GM19043 (cell line): ENCODE data around the gene KRT6C.

Experiments
- ATAC-seq: cut with Tn5 transposase; IDR thresholded peaks from one replicate; pipeline ENCODE4 v1.9.1; 2021; ENCODE audit warnings: low read depth; ENCODE audit not compliant: unreplicated experiment

The KRT6C gene

DNA sequence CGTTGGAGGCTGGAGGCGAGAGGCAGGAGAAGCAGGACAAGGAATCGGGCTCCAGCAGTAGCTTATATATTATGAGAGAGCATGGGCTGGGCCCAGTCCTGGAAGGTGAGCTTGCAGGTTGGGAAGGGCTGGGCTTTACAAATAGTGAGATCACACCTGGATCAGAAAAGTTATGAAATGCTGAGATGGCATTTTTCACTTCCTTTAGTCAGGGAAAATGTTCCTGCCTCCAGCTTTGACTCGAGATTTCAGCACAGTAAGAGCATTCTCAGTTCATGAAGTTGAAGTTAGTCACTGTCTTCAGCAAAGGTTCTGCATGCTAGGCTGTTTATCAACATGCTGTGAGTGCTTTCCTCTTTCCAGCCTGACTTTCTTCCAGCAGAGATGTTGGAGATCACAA, at the start of gene KRT6C:
Gene KRT6C, minus strand, starts transcription at position 38 of the 400 bp plus-strand sequence. CDS start 68 bp downstream, outside the sequence.
- no peak for ATAC-seq

DNA sequence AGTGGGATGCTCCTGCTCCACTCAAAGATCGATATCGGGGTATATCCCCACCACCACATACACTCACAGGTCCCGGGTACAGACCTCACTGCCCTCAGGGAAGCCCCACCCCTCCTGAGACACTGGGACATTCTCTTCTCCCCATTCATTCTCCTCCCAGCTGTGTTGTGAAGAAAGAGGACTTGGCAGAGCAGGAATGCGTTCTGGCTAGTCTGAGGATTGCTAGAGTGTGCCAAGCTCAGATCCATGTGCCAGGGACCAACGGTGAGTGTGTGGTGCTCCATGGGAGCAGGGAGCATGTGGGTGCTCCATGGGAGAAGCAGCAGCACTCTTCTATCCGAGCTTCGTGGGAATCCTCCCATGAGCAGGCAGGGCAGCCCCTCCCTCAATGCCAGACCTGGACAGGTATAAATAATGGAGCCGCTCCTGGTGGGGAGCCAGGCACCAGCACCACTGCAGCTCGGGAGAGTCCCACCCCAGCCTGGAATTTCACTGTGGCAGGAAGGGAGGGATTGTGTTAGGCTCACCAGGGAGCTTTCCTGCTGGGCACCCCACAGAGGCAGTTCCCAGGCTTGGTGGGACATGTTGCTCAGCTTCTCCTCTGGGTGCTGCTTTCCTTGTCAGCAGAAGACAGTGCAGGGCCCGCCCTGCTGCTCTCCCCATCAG, 48.9 kb upstream of the KRT6C start:
- no peak for ATAC-seq

DNA sequence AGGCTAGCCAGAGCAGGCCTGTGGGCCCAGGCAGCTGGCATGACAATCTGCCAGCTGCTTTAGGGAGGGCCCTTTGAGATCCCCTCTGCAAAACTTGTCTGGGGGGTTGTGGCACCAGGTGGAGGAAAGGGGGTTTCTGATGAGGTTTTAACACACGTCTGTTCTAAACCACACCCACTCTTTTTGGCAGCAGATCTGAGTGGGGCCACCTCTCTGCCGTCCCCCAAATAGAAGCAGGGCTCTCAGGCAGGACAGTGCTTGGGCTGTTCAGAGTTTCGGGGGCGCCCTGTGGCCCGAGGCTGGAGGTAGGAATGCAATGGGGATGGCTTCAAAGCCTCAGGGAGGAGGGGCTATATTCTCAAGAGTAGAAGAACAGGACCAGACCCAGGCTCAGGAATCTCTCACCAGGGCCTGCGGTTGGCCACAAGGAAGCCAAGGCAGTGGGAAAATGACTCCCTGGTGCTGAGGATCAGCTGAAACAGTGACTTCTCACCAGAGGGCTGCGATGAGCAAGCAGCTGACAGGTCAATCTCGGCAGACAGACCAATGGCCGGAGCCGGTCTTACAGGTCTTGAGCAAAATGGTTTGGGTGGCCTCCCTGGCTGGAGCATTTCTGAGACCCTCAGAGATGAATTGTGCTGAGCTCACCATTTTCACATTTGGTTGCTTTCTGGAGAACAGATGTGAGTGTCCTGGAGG, 48.1 kb upstream of the KRT6C start:
- ATAC-seq: no peak

DNA sequence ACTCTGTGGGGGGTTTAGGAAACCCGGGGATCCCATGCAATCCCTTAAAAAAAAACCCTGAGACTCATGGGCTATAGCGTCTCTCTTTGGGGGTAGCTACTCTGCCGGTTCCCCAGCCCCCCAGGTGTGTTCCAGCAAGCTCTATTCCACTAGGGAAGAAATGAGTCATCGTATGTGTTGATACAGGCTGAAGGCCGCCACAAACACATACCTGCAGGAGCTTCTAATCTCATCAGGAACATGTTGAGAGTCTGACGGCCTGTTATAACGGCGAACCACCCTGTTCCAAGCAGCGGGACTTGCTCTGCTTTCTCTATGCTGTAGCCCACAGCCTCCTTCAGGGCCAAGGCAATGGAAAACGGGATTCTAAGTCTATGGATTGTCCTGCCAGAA, 47.6 kb upstream of the KRT6C start:
- ATAC-seq: no peak

DNA sequence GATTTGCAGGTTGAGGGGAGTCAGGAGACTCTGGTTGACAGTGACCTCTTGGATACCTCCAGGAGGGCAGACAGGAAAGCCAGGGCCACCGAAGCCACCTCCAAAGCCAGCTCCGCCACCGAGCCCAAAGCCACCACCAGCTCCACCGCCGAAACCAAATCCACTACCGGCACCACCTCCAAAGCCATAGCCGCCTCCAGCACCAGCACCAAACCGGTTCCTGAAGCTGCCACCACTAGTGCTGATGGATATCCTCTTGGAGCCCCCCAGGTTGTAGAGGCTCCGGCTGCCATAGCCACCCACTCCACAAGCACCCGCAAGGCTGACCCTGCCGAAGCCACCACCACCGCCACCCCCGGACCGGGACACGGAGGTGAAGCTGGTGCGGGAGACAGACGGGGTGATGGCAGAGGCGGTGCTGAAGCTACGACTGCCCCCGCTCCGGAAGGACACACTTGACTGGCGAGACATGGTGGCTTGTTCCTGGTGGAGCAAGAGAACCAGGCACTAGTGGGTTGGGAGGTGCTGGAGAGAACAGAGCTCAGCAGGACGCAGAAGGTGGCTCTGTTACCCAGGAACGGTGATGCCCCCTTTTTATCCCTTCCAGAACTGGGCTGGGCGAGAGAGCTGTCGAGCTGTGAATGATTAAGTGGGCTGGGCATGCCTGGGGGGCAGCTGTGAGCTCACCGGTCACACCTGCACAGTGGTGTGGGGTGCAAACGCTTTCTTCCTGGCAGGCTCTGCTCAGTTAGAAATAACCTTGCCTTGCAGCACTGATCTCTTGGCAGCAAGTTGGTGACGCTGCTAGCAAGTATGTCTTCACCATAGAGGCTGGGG, 46.4 kb upstream of the KRT6C start, which contains the start of gene KRT5:
Gene KRT5, minus strand, starts transcription at position 569 of the 837 bp plus-strand sequence. Its CDS starts 98 bp downstream, at position 471.
- no peak for ATAC-seq

DNA sequence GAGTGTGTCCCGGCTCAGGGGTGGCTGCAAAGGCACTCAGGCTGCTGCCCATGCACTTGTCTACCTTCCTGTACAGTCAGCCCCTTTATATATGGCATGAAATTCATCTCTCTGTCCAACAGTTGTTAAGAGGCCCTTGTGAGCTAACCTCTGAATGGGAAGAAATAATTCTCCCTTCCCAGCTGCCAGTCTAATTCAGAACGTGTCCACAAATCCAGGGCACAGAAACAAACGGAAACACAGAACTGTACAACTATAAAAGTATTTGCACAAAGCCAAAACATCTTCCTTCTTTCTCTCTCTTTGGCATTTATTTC, 45.7 kb upstream of the KRT6C start:
- ATAC-seq: no peak

DNA sequence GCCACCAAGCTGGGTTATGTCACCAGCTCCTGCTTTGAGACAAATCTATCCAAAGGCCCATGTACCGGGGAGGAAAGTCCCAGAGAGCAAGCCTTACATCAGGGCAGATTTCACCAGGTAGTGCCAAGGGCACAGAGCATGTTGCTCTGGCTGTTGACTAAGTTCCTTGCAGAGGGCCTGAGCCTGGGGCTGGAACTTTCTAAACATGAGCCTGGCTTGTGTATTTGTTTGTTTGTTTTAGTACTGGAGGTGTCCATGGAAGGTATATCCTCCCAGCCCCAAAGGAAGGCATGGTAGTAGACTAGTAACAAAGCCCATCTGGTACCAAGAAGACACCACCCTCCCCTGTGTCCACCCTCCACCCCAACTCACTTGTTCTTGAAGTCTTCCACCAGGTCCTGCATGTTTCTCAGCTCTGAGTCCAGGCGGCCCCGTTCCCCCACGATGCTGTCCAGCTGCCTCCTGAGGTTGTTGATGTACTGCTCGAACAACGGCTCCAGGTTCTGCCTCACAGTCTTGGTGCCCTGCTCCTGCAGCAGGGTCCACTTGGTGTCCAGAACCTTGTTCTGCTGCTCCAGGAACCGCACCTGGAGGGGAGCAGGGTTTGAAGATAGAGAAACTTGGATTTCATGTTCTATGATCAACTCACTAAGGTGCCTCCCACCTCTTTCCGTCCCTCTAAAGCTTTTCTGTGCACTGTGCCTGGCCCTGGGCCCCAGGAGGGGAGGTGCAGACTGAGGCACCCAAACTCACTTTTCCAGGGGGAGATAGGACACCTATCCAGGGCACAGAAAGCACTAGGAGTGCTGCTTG, 45.2 kb upstream of the KRT6C start:
- no peak for ATAC-seq

DNA sequence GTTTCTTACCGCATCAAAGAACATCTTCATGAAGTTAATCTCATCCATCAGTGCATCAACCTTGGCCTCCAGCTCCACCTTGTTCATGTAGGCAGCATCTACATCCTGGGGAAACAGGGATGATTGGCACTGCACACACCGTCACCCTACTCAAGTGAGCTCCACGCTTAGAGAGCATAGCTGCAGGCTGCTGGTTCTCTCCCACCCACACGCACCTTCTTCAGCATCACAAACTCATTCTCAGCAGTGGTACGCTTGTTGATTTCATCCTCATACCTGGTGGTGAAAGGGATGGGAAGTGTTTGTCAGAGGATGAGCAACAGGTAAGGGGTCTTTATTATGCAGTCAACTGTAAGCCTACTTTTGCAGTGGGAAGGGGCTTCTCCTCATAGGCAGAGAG, 44.3 kb upstream of the KRT6C start:
- no peak for ATAC-seq

DNA sequence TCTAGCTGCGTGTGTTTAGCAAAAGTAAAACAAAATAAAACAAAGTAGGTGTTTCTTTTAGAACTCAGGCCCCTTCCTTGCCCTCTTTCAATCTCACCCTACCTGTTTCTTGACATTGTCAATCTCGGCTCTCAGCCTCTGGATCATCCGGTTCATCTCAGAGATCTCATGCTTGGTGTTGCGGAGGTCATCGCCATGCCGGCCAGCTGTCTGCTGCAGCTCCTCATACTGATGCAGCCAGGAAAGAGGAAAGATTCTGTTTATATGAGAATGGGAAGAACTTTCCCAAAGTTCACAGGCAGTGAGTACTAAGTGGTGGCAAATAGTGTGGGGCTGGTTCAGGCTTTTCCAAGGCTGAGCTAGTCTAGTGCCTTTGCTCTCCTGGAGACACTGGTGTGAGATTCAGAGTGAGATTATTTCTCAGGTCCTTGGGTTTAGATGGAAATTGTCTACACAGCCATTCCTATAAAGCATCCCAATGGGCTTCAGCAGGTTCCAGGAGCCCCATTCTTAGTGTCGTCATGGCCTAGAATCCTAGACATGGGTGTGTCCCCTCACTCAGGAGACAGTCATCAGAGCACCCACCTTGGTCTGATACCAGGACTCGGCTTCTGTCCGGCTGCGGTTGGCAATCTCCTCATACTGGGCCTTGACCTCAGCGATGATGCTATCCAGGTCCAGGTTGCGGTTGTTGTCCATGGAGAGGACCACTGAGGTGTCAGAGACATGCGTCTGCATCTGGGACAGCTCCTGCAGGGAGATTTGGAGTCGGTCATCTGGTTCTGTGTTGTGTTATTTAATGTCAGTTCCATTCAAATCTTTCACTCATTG, 43.6 kb upstream of the KRT6C start:
- no peak for ATAC-seq

DNA sequence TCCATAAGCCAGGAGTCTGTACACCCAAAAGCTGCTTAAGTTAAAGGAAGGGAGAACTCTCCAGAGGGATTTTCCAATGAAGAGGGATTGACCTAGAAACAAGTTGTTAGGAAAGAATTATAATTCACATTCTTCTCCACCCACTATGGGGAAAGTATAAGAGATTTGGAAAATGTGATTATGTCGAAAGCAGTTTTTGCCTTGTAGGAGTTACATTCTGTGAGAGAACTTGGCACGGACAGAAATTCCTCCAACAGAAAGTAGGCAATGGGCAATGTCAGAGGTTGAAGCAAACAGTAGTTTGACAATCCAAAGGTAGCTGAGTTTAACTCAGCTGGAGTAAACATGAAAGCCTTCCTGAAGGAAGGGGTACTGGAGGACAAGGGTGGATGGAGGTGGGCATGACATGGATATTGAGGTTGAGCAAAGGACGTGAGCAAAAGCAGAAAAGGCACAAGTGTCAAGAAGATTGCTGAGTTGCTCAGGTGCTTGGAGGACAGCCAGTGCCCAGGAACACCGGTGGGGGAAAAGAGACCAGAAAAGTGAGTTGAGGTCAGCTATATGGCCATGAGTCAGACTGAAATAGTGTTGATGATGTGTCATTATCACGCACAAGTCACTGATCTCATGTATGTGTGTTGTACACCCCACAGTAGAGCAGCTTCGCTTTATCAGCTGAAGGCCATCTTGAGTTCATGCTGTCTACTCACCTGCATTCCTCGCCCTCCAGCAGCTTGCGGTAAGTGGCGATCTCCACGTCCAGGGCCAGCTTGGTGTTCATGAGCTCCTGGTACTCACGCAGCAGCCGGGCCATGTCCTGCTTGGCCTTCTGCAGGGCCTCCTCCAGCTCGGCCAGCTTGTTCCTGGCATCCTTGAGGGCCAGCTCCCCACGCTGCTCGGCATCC, 42.6 kb upstream of the KRT6C start:
- ATAC-seq: no peak

DNA sequence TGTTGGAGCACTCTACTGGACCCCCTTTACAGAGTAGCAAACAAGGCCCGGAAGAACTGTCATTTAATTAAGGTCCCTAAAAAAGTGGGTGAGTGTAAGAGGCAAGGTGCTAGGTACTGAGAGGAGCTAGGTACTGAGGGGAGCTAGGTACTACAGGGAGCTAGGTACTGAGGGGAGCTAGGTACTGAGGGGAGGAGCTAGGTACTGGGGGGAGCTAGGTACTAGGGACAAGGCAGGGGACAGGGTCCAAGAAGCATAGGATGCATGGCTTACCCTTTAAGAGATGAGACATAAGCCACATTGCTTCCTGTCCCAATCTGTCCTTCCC, 41.7 kb upstream of the KRT6C start:
- no peak for ATAC-seq

DNA sequence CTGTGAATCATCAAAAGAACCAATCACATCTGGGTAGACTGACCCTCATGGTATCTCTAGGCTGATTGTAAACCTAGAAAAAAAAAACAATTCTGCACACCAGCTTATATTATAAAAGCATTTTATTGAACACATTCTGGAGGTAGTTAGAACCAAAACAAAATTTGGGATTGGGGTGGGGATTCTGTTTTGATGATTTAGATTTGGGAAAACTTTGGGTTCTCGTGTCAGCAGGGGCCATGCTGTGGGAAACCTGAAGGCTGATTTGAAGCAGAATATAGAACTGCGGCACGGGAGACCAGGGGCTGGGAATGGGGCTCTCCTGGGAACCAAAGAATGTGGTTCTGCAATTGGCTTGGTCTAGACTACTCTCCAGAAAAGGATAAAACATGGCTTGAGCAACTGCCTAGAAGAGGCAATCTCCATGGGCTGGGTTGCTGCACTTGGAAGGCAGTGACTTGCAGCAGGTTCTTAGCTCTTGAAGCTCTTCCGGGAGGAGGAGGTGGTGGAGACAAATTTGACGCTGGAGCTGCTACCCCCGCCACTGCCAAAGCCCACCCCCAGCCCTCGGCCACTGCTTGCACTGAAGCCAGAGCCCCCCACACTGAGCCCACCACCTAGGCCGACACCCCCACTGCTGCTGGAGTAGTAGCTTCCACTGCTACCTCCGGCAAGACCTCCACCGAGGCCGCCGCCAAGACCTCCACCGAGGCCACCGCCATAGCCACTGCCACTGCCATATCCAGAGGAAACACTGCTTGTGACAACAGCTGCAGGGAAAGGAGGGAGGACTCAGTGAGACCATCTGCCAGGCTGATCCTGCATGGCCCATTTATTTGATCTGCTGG, 41.1 kb upstream of the KRT6C start:
- no peak for ATAC-seq

DNA sequence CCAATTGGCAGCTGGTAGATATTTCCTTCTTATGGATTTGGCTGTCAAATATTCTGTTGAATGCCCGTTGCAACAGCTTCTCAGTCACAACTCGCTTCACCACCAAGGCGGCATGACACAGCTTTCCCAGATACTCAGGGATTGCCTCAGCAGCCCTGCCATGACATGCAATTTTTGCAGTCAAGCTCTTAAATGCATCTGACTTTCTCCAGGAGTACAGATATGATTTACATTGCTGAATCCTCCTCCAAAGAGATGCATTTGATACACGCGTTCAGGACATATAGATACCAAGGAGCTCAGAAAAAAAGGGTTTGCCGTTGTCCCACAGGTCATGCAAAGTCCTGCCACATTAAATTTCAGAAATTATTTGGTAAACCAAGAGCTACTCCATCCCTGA, 40.1 kb upstream of the KRT6C start:
- ATAC-seq: no peak

DNA sequence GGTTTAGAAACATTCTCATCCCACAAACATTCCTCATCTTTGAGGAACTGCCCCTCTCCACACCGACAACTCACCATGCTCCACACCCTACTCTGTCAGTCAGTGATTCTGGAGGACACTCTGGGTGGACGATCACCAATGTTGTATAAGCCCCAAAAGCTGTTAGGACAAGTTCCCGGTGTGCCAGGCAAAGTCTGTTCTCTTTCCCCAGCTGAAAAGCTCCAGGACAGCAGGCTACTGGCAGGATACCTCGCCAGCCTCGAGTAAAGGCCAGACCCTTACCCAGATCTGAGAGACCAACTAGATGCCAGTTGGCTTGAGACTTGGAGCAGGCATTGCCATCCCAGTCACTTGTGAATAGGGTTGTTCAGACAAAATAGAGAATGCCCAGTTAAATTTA, 34.6 kb upstream of the KRT6C start:
- ATAC-seq: no peak

DNA sequence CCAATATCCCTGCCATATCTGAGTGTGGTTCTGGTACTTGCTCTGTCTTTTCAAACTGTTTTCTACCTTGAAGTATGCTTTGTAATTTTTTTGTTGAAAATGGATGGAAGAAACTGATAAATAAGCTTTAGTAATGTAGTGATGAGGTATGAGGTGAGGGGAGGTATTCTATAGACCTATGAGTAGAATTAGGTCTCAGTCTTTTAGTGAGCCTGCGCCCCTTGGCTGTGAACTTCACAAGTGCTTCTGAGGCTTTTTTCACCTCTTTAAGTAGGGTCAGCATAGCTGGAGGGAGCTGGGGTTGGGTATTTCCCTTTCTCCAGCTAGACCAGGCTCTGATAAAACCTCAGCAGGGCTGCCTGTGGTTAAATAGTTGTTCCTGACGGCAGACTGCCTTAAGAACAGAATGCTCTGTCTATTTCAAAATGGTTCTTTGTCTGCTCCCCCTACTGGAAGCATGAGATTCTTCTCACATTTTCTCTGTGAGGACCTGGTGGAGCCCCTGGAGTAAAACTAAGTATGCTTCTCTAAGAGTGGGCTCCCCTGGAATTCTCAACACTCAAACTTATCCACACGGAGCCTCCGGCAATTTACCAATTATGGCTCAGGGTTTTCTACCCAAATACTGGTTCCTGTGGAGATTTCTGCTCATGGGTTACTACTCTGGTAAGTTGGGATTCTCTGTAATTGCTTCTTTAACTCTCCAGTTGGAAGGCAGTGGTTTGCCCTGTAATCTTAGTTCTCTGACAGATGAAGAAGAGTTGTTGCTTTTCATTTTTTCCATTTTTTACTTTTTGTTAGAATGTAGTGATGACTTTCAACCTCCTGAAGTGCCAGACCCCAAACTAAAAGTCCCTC, 33.5 kb upstream of the KRT6C start:
- no peak for ATAC-seq

DNA sequence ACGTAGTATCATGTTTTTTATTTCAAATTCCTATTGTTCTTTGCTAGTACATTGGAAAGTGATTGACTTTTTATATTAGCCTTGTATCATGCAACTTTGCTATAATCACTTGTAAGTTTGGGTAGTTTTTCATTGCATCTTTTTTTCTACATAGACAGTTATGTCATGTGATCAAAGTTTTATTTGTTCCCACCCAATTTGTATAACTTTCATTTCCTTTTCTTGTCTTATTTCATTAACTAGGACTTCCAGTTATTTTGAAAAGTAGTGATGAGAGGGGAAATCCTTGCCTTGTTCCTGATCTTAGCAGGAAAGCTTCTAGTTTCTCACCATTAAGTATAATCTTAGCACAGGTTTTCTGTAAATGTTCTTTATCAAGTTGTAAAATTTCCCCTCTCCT, 29.3 kb upstream of the KRT6C start:
- ATAC-seq: no peak

DNA sequence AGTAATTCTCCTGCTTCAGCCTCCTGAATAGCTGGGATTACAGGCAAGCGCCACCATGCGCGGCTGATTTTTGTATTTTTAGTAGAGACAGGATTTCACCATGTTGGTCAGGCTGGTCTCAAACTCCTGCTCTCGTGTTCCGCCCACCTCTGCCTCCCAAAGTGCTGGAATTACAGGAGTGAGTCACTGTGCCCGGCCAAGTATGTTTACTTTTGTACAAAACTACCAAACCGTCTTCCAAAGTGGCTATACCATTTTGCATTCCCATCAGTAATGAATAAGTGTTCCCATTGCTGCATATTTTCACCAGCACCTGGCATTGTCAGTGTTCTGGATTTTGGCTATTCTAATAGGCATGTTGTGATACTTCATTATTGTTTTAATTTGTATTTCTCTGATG, 27.9 kb upstream of the KRT6C start:
- ATAC-seq: no peak
